LNCaP clone FGC (cell line): Measurements from ENCODE around the gene SPPL3.

Experiments
- DNase-seq: peaks from one replicate; pipeline ENCODE4 v3.0.0-alpha.2; 2011; ENCODE audit warnings: low read depth
- H3K4me3 ChIP-seq: 2 replicates; pipeline ENCODE4 v1.5.1; 2011; ENCODE audit warnings: mild to moderate bottlenecking, low read depth, low read length, control low read depth
- TF ChIP-seq, protein P1 (sequence below): IDR thresholded peaks from 2 replicates; pipeline ENCODE4 v1.5.1; 2012; ENCODE audit warnings: mild to moderate bottlenecking; ENCODE audit not compliant: control insufficient read depth, insufficient read depth; ENCODE audit errors: extremely low read depth

Gene SPPL3

DNA sequence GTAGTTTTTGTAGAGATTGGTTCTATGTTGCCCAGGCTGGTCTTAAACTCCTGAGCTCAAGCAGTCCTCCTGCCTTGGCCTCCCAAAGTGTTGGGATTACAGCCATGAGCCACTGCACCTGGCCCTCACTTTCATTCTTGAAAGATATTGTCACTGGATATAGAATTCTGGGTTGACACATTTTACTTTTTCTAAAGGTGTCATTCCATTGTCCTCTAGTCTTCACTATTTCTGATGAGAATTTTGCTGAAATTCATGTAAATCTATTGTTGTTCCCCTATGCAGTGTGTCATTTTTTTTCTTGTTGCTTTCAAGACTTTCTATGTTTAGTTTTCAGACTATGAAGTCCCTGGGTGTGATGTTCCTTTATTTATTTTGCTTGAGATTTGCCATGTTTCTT is 149.4 kb downstream of the SPPL3 start:
- TF ChIP-seq, protein P1, sequence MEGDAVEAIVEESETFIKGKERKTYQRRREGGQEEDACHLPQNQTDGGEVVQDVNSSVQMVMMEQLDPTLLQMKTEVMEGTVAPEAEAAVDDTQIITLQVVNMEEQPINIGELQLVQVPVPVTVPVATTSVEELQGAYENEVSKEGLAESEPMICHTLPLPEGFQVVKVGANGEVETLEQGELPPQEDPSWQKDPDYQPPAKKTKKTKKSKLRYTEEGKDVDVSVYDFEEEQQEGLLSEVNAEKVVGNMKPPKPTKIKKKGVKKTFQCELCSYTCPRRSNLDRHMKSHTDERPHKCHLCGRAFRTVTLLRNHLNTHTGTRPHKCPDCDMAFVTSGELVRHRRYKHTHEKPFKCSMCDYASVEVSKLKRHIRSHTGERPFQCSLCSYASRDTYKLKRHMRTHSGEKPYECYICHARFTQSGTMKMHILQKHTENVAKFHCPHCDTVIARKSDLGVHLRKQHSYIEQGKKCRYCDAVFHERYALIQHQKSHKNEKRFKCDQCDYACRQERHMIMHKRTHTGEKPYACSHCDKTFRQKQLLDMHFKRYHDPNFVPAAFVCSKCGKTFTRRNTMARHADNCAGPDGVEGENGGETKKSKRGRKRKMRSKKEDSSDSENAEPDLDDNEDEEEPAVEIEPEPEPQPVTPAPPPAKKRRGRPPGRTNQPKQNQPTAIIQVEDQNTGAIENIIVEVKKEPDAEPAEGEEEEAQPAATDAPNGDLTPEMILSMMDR = no peak
- no peak overlapping the region for H3K4me3 ChIP-seq
- no peak for DNase-seq

DNA sequence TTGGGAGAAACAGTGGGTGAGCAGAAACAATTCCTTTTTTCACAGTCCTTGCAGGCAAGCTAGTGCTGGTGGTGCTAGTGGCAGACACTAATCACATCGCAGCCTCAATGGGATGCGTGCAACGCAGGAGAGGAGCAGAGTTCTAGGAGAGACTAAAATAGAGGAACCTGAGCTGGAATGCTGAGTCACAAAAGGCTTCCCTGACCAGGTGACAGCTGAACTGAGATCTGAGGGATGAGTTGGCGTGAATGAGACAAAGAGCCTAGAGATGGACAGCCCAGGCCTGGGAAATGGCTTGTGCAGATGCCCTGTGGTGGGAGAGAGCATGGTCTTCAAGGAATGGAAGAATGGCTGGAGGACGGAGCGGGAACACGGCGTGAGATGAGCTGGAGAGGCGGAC is 152.8 kb downstream of the SPPL3 start:
- no peak overlapping the region for H3K4me3 ChIP-seq
- no peak for DNase-seq
- TF ChIP-seq, protein P1 = no peak

DNA sequence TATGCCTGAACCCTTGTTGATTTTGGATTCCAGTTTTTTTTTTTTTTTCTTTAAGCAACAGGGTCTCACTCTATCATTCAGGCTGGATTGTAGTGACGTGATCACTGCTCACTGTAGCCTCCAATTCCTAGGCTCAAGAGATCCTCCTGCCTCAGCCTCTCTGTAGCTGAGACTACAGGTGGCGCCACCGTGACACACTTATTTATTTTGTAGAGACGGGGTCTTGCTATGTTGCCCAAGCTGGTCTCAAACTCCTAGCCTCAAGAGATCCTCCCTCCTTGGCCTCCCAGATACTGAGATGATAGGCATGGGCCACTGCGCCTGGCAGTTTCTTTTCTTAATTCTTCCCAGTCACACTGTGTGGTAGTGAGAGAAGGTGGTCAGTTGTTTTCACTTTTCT is 153.4 kb downstream of the SPPL3 start:
- TF ChIP-seq, protein P1 = no peak
- DNase-seq = no peak

DNA sequence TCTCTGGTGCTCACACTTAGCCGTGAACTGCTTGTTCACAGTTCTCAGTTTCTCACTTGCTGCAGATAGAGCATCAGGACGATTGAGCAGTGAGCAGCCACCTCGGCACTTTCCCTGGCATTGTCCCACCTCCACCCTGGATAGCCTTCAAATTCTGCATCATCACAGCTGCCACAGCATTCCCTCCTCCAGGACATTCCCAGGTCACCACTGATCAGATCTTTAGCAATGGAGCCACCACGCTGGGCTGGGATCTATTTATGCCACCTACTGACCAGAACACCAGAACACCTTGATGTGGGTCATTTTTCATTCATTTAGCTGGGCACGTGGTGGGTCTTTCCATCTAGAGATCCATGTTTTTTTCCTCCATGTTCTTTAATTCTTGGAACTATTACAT is 154.9 kb downstream of the SPPL3 start:
- DNase-seq = no peak
- no peak overlapping the region for H3K4me3 ChIP-seq
- TF ChIP-seq, protein P1 = no peak

More for the DNA sequence above, 153.4 kb downstream of the SPPL3 start:
- H3K4me3 ChIP-seq = no peak overlapping the region

DNA sequence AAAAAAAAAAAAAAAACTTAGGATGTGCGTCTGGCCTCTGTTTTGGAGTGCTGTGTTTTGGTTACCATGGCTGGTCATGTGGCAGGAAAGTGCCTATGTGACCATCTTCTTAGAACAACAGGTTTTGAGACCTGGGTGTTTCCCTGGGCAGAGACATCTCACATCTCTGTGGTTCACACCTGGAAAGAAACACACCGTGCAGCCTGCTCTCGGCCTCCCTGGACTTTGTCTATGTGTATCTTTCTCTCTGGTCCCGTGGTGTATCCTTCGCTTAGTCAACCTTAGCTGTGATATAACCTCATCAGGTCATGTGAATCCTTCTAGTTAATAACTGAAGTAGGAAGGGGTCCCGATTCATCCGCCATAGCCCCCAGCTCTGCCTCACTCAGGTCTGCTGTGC is 155.9 kb downstream of the SPPL3 start:
- no peak overlapping the region for H3K4me3 ChIP-seq
- DNase-seq = no peak
- TF ChIP-seq, protein P1 = no peak

DNA sequence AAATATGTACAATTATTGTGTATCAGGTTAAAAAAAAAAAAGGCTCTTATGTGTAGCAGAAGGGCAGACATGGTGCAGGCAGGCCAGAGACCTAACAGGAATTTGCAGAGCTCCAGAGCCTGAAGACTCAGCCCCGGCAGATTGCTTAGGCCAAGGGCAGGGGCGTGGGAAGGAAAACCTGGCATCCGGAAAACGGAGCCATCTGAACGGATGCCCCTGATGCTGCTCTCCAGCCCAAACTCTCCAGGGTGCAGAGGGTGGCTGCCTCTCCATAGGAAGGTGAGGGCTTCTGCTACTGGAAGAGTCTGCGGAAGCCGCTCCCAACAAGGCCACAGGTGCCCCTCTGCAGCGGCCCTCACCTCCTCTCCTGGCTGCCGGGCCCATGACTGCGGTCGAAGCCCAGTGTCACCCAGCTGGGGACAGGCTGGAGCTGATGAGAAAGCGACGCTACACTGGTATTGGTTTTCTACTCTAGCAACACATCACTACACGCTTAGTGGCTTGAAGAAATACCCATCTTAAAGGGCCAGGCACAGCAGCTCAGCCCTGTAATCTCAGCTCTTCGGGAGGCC is 159.2 kb downstream of the SPPL3 start:
- TF ChIP-seq, protein P1 = no peak
- H3K4me3 ChIP-seq = no peak overlapping the region
- no peak for DNase-seq
